Subcutaneous adipose tissue (tissue), 4 donors: ENCODE results near the gene FRMD1. TPM values are rescaled to one million over a fixed set of nuclear protein-coding genes. Genes with fewer than 3 reads are reported as not detected.

Experiments used
- CTCF ChIP-seq: fragments of 450-650 bp; IDR thresholded peaks from one replicate; pipeline ENCODE4 v1.5.1; 2016; ENCODE audit warnings: low read depth, mild to moderate bottlenecking, control low read depth, antibody characterized with exemption, moderate library complexity
- total RNA-seq, 4 donors: library from RNA; depleted of rRNA; stranded (reverse); fragments of >200 nt; gene quantifications; one replicate each; pipeline ENCODE4 v1.1.0, GENCODE V29; 2016

The FRMD1 gene
- total RNA-seq, 4 donors from 2014 or later, result 1.4 to 5.5 (median 3.7) TPM

- no peak for TF ChIP-seq CTCF
Observed at GRCh38 chr6:168087436-168088160, 8.6 kb upstream of the FRMD1 start.

GRCh38 chr6:168086616-168087015 is 7.6 kb upstream of the FRMD1 start:
- TF ChIP-seq CTCF, result no peak

- no peak for TF ChIP-seq CTCF
Observed at GRCh38 chr6:168086066-168086465, 7.1 kb upstream of the FRMD1 start.

GRCh38 chr6:168084465-168085160 is 5.6 kb upstream of the FRMD1 start:
- no peak for TF ChIP-seq CTCF

GRCh38 chr6:168083514-168083885 is 4.5 kb upstream of the FRMD1 start:
- TF ChIP-seq CTCF, result no peak

- TF ChIP-seq CTCF, result no peak
Observed at GRCh38 chr6:168082860-168083513, 4.0 kb upstream of the FRMD1 start.

- TF ChIP-seq CTCF, result no peak
Observed at GRCh38 chr6:168081858-168082546, 3.0 kb upstream of the FRMD1 start.
